Occipital lobe (tissue), 1 donor: Measurements from ENCODE around the gene ZMYM1. TPM values are rescaled to one million over a fixed set of nuclear protein-coding genes. Genes with fewer than 3 reads are reported as not detected.

Source experiments
- total RNA-seq: library from RNA; depleted of rRNA; stranded (reverse); fragments of >200 nt; gene quantifications from one replicate; pipeline ENCODE4 v1.2.3, GENCODE V29; 2014

The ZMYM1 gene
- total RNA-seq, 1 donor from 2014 or later: 41.0 TPM

Other genes with a start within 250 kb of the ZMYM1 start
- 8.6 TPM for gene SMIM12, start 219.6 kb upstream of the ZMYM1 start, total RNA-seq
- gene DLGAP3, start 149.7 kb upstream of the ZMYM1 start, total RNA-seq: 3.1 TPM
- 4.7 TPM for gene TMEM35B, start 94.0 kb upstream of the ZMYM1 start, total RNA-seq
- 38.1 TPM for gene ZMYM6, start 47.4 kb upstream of the ZMYM1 start, total RNA-seq
- 342 TPM for gene SFPQ, start 113.8 kb downstream of the ZMYM1 start, total RNA-seq
- 108 TPM for gene ZMYM4, start 189.3 kb downstream of the ZMYM1 start, total RNA-seq